ENCODE results near the gene RAP1GAP2. TPM values are rescaled to one million over a fixed set of nuclear protein-coding genes. Genes with fewer than 3 reads are reported as not detected.
A peak's percentile ranks its signal among the peaks of the same experiment; 100 is the strongest.
"Not testable (repeated sequence)": the region's sequence is repeated elsewhere in the genome, so short reads cannot be mapped to it uniquely, and the experiment has no call there.

Gene RAP1GAP2
- total and polyA plus RNA-seq, 11 donors, result 13.5 to 44.1 (median 34.3) TPM

DNA sequence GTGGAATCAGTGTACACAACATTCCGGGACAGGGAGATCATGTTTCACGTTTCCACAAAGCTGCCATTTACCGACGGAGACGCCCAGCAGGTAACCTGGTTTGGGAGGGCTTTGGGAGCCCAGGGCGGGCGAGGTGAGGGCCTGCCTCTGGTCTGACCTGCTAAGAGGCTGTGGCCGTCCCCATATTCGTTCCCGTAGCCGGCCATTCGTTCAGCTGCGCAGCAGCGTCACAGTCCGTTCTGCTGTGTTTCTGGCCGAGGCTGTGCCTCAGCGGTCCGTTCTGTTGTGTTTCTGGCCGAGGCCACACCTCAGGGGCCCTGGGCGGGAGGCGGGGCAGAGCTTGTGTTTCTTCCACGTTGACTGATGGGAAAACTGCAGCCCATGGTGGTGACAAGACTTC lies 199.1 kb downstream of the RAP1GAP2 start:
- peak in 1 of 5 donors; percentile 44 for DNase-seq
- Histone ChIP-seq H3K36me3 (peaks cover 0 to 29% (median 0%) of the 10 kb centered on the region in 9 donors), H3K4me1 (peaks cover 0 to 12% (median 0%) of the 10 kb centered on the region in 12 donors), H3K27ac (no peak overlapping the region), H3K9me3 (no peaks in the 10 kb centered on the region), H3K27me3 (no peaks in the 10 kb centered on the region), H3K4me3 (no peak overlapping the region)
- WGBS, 4 donors, result 84 to 88% (median 86%) methylated on average over 21 to 22 of the region's 22 CpGs
- intact Hi-C loops (cut with DNase I), result no loop called here
- TF ChIP-seq, protein P1, sequence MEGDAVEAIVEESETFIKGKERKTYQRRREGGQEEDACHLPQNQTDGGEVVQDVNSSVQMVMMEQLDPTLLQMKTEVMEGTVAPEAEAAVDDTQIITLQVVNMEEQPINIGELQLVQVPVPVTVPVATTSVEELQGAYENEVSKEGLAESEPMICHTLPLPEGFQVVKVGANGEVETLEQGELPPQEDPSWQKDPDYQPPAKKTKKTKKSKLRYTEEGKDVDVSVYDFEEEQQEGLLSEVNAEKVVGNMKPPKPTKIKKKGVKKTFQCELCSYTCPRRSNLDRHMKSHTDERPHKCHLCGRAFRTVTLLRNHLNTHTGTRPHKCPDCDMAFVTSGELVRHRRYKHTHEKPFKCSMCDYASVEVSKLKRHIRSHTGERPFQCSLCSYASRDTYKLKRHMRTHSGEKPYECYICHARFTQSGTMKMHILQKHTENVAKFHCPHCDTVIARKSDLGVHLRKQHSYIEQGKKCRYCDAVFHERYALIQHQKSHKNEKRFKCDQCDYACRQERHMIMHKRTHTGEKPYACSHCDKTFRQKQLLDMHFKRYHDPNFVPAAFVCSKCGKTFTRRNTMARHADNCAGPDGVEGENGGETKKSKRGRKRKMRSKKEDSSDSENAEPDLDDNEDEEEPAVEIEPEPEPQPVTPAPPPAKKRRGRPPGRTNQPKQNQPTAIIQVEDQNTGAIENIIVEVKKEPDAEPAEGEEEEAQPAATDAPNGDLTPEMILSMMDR (IDR thresholded peaks at IDR 0.05), result no peak
- no peak for TF ChIP-seq POLR2A (IDR thresholded peaks at IDR 0.05)
- no peak for ATAC-seq

DNA sequence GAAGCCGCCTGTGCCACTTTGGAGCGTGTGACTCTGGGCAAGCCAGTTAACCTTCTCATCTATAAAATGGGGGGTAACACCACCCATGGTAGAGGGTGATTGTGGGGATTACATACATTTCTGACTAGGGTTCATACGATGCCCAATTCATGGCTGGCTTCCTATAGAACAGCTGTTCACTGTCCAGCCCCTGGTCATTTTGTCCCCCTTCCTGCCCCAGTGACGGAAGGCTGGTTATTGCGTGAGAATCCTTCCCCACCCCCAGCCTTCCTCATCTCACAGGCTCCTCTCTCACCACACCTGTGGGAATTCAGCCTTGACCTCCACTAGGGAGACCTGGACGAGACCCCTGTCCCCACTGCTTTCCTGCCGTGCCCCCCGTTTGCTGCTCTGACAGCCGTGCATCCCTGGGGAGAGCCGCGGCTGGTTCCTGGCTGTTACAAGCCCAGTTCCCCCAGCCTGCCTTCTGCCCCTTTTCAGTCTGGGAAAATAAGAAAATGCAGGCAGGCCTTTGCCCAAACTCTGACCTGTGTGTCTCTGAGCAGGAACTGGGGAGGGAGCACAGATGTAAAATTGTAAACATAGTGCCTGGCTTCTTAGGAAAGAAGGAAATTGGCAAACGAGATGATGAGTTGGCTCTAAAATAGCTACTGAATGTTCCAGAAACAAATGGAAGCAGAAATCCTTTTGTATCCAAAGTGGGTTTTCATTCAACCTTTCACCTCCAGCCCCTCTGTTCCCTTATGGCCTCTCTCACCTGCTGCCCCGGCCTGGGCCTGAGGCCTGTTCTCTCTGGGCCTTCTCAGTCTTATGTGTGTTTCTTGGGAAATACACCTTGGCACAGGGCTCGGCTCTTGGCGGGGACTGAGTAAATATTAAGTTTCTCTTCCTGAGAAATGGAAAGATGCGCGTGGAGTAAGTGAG lies 199.9 kb downstream of the RAP1GAP2 start:
- Histone ChIP-seq H3K27ac (peak overlapping the region in 2 of 12 donors; percentile 26 to 41), H3K27me3 (no peaks in the 10 kb centered on the region), H3K4me3 (no peak overlapping the region), H3K4me1 (peaks cover 0 to 12% (median 0%) of the 10 kb centered on the region in 12 donors), H3K36me3 (peaks cover 0 to 26% (median 0%) of the 10 kb centered on the region in 9 donors), H3K9me3 (no peaks in the 10 kb centered on the region)
- no peak for ATAC-seq
- 74 to 85% (median 79%) methylated on average over 17 of the region's 17 CpGs for WGBS, 4 donors
- intact Hi-C loops (cut with DNase I), result no loop called here
- TF ChIP-seq, protein P1 (IDR thresholded peaks at IDR 0.05), result no peak
- no peak for TF ChIP-seq POLR2A (IDR thresholded peaks at IDR 0.05)
- peak in 1 of 5 donors; percentile 30 for DNase-seq

- intact Hi-C loops (cut with DNase I), result no loop called here
- H3K27ac ChIP-seq, result peak overlapping the region in 1 of 12 donors; percentile 41
- 94 to 96% (median 95%) methylated on average over 11 of the region's 11 CpGs for WGBS, 4 donors
- H3K4me3 ChIP-seq, result no peak overlapping the region
- ATAC-seq (no peak), DNase-seq (peak in 1 of 5 donors; percentile 5)
- H3K4me1 ChIP-seq, result peaks cover 0 to 12% (median 2%) of the 10 kb centered on the region in 12 donors
- TF ChIP-seq POLR2A (IDR thresholded peaks at IDR 0.05), result no peak
- TF ChIP-seq, protein P1 (IDR thresholded peaks at IDR 0.05), result no peak
- no peaks in the 10 kb centered on the region for H3K27me3 ChIP-seq
- H3K36me3 ChIP-seq, result peaks cover 0 to 17% (median 0%) of the 10 kb centered on the region in 9 donors
- H3K9me3 ChIP-seq, result no peaks in the 10 kb centered on the region
These were observed 200.8 kb downstream of the RAP1GAP2 start for GRCh38 chr17:2996810-2997670.

DNA sequence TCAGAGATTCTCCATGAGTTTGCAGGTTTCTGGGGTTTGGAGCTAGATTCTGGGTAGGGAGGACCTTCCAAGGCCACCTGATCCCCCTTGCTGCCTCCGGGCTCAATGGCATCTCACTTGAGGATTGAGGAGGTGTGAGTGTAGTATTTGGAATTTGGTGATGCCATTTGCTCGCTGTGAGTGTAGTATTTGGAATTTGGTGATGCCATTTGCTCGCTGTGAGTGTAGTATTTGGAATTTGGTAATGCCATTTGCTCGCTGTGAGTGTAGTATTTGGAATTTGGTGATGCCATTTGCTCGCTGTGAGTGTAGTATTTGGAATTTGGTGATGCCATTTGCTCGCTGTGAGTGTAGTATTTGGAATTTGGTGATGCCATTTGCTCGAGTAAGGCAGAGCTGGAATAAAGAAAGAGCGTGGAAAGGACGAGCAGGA lies 202.2 kb downstream of the RAP1GAP2 start:
- DNase-seq; H3K27ac ChIP-seq; H3K4me3 ChIP-seq; intact Hi-C loops (cut with DNase I); ATAC-seq; H3K27me3 ChIP-seq; H3K9me3 ChIP-seq: not testable (repeated sequence)
- peaks cover 0 to 21% (median 14%) of the 10 kb centered on the region in 12 donors for H3K4me1 ChIP-seq
- 93 to 98% (median 96%) methylated on average over 9 of the region's 9 CpGs for WGBS, 4 donors
- H3K36me3 ChIP-seq, result peaks cover 0 to 16% (median 0%) of the 10 kb centered on the region in 9 donors

Measured in heart left ventricle (tissue), 16 donors.